DOHH2 (cell line): ENCODE measurements around the gene KNG1.

Experiments
- CTCF ChIP-seq: fragments of 200-600 bp; sonication (generic); IDR thresholded peaks from one replicate; pipeline ENCODE4 v1.5.1; 2014; ENCODE audit warnings: antibody characterized with exemption, mild to moderate bottlenecking, low read depth, low read length; ENCODE audit not compliant: poor library complexity, severe bottlenecking
- EZH2phosphoT487 ChIP-seq: fragments of 200-600 bp; sonication (generic); IDR thresholded peaks from 2 replicates; pipeline ENCODE4 v1.6.1; 2017; ENCODE audit warnings: borderline replicate concordance, mild to moderate bottlenecking, antibody characterized with exemption, low read length, moderate library complexity, mixed read lengths

DNA sequence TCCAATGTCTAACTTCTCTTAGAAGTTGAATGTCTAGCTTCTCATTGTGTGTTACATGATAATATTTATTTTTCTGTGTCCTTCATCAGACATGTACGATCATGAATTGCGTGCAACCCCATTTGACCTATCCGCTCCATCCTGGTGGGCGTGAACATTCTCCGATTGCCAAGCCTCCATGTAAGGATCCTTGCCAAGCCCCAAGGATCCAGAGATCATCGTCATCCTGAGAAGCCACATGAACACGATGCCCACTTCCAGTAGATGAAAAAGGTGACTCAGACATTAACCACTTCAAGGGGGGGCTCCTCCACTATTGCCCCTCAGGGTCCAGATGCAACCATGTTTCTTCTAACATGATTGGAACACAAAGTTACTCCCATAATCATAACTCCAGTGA, 25.5 kb upstream of the KNG1 start:
- TF ChIP-seq CTCF (no peak), EZH2phosphoT487 (no peak)
